ENCODE results near the gene TMOD2. TPM values are rescaled to one million over a fixed set of nuclear protein-coding genes. Genes with fewer than 3 reads are reported as not detected.

The TMOD2 gene
- total RNA-seq, 1 donor, result 9.8 TPM

GRCh38 chr15:51731549-51732267, 19.7 kb upstream of the TMOD2 start:
- Histone ChIP-seq H3K4me1 (ENCODE audit: insufficient read depth, low read length) (peaks cover 28% of the 10 kb centered on the region), H3K9me3 (ENCODE audit: low read depth, low read length) (no peaks in the 10 kb centered on the region), H3K79me2 (ENCODE audit: insufficient read depth, low read length) (no peaks in the 10 kb centered on the region), H2AFZ (ENCODE audit: low read length) (peak overlapping the region; percentile 58), H3K4me2 (ENCODE audit: insufficient read depth, low read length) (peak overlapping the region; percentile 67), H3K4me3 (ENCODE audit: insufficient read depth, low read length) (peak overlapping the region; percentile 52), H3K27me3 (ENCODE audit: insufficient read depth, low read length) (no peaks in the 10 kb centered on the region), H4K20me1 (ENCODE audit: insufficient read depth, low read length) (peaks cover 7% of the 10 kb centered on the region), H3K36me3 (ENCODE audit: insufficient read depth, low read length) (no peaks in the 10 kb centered on the region), H3K27ac (ENCODE audit: low read depth, low read length) (peak overlapping the region; percentile 21)
- TF ChIP-seq CTCF (IDR thresholded peaks at IDR 0.05; ENCODE audit: extremely low read depth, low read depth, low read length), result no peak
- DNase-seq (ENCODE audit: insufficient read length, low spot score, missing footprints), result no peak

DNA sequence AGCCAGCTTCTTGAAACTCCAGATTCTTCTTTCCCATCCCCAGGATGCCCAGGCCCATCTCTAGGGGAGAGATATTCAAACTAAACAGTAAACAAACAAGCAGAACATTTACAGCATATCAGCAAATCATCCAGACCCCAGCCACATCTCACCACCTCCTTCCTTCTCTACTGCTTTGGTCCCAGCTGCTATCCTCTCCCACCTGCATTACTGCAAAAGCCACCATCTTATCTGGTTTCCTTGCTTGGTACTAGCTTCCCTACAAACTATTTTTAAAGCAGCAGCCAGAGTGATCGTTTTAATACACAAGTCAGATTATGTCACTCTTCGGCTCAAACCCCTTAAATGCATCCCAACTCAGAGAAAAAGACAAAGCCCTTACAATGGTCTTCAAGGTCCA, 18.8 kb upstream of the TMOD2 start:
- Histone ChIP-seq H3K4me1 (ENCODE audit: insufficient read depth, low read length) (peaks cover 21% of the 10 kb centered on the region), H3K79me2 (ENCODE audit: insufficient read depth, low read length) (no peaks in the 10 kb centered on the region), H3K4me2 (ENCODE audit: insufficient read depth, low read length) (no peak overlapping the region), H3K4me3 (ENCODE audit: insufficient read depth, low read length) (no peak overlapping the region), H3K9me3 (ENCODE audit: low read depth, low read length) (no peaks in the 10 kb centered on the region), H4K20me1 (ENCODE audit: insufficient read depth, low read length) (no peaks in the 10 kb centered on the region), H3K27me3 (ENCODE audit: insufficient read depth, low read length) (no peaks in the 10 kb centered on the region), H3K27ac (ENCODE audit: low read depth, low read length) (no peak overlapping the region), H2AFZ (ENCODE audit: low read length) (no peak overlapping the region), H3K36me3 (ENCODE audit: insufficient read depth, low read length) (no peaks in the 10 kb centered on the region)
- DNase-seq (ENCODE audit: insufficient read length, low spot score, missing footprints), result no peak
- no peak for TF ChIP-seq CTCF (IDR thresholded peaks at IDR 0.05; ENCODE audit: extremely low read depth, low read depth, low read length)

- H3K9me3 ChIP-seq (ENCODE audit: low read depth, low read length), result no peaks in the 10 kb centered on the region
- no peak for TF ChIP-seq CTCF (IDR thresholded peaks at IDR 0.05; ENCODE audit: extremely low read depth, low read depth, low read length)
- no peak overlapping the region for H2AFZ ChIP-seq (ENCODE audit: low read length)
- no peaks in the 10 kb centered on the region for H3K27me3 ChIP-seq (ENCODE audit: insufficient read depth, low read length)
- H3K36me3 ChIP-seq (ENCODE audit: insufficient read depth, low read length), result no peaks in the 10 kb centered on the region
- H3K4me3 ChIP-seq (ENCODE audit: insufficient read depth, low read length), result no peak overlapping the region
- no peak for DNase-seq (ENCODE audit: insufficient read length, low spot score, missing footprints)
- no peaks in the 10 kb centered on the region for H3K79me2 ChIP-seq (ENCODE audit: insufficient read depth, low read length)
- no peak overlapping the region for H3K4me2 ChIP-seq (ENCODE audit: insufficient read depth, low read length)
- no peak overlapping the region for H3K27ac ChIP-seq (ENCODE audit: low read depth, low read length)
- no peaks in the 10 kb centered on the region for H4K20me1 ChIP-seq (ENCODE audit: insufficient read depth, low read length)
- peaks cover 22% of the 10 kb centered on the region for H3K4me1 ChIP-seq (ENCODE audit: insufficient read depth, low read length)
Observed at GRCh38 chr15:51735228-51736010, 16.0 kb upstream of the TMOD2 start.

DNA sequence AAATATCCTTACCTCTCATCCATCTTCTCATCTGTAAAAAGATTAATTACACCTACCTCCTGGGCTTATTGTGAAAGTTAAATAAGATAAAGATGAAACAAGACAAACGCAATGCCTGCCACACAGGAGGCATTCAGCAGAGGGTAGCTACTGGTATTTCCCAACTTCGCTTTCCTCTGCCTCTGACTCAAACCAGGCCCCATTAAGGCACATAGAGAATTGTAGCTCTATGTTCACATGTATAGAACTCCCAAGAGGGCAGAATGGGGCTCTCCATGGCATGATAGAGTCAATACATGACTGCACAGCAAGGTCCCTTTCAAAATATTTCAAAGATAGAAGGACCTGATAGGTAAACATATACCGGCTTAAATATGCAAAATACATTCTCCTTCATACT, 15.3 kb upstream of the TMOD2 start:
- no peaks in the 10 kb centered on the region for H3K27me3 ChIP-seq (ENCODE audit: insufficient read depth, low read length)
- peaks cover 21% of the 10 kb centered on the region for H3K4me1 ChIP-seq (ENCODE audit: insufficient read depth, low read length)
- DNase-seq (ENCODE audit: insufficient read length, low spot score, missing footprints), result no peak
- H3K4me2 ChIP-seq (ENCODE audit: insufficient read depth, low read length), result peak overlapping the region; percentile 92
- TF ChIP-seq CTCF (IDR thresholded peaks at IDR 0.05; ENCODE audit: extremely low read depth, low read depth, low read length), result no peak
- no peaks in the 10 kb centered on the region for H3K9me3 ChIP-seq (ENCODE audit: low read depth, low read length)
- no peaks in the 10 kb centered on the region for H4K20me1 ChIP-seq (ENCODE audit: insufficient read depth, low read length)
- H3K4me3 ChIP-seq (ENCODE audit: insufficient read depth, low read length), result no peak overlapping the region
- no peaks in the 10 kb centered on the region for H3K79me2 ChIP-seq (ENCODE audit: insufficient read depth, low read length)
- H3K36me3 ChIP-seq (ENCODE audit: insufficient read depth, low read length), result no peaks in the 10 kb centered on the region
- no peak overlapping the region for H2AFZ ChIP-seq (ENCODE audit: low read length)
- no peak overlapping the region for H3K27ac ChIP-seq (ENCODE audit: low read depth, low read length)

Data from osteoblast (primary cell).